ENCODE measurements around the gene ARMC12.
"Not testable (repeated sequence)": the region's sequence is repeated elsewhere in the genome, so short reads cannot be mapped to it uniquely, and the experiment has no call there.

Gene ARMC12, protein sequence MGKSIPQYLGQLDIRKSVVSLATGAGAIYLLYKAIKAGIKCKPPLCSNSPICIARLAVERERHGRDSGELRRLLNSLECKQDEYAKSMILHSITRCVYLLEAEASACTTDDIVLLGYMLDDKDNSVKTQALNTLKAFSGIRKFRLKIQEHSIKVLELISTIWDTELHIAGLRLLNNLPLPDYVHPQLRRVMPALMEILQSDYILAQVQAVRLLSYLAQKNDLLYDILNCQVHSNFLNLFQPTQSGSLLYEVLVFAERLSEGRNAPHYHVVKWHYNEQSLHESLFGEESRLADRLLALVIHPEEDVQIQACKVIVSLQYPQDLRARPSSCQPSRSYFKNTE

GRCh38 chr6:35736982-35737412, at the start of gene ARMC12:
Gene ARMC12 (plus strand): TSS chr6:35737032. CDS start chr6:35737109, 77 bp downstream.
- in situ Hi-C loops (cut with MboI; ENCODE audit: low pct_unique_long_range_greater_than_20kb, low sequenced_read_pairs): loop anchor here (25.0 kb wide), 1 partner anchor 425 kb away; no protein-coding TSS in a partner anchor
- DNase-seq: no peak

GRCh38 chr6:35687658-35688604, 48.9 kb upstream of the ARMC12 start:
- in situ Hi-C loops (cut with MboI; ENCODE audit: low pct_unique_long_range_greater_than_20kb, low sequenced_read_pairs): no loop called here
- peak; percentile 71 for DNase-seq

GRCh38 chr6:35688605-35689322, 48.1 kb upstream of the ARMC12 start, which contains the start of gene FKBP5:
Gene FKBP5 (minus strand): TSS chr6:35688915. CDS start chr6:35642824, 46,091 bp downstream.
- peak; percentile 91 for DNase-seq
- in situ Hi-C loops (cut with MboI; ENCODE audit: low pct_unique_long_range_greater_than_20kb, low sequenced_read_pairs): no loop called here

GRCh38 chr6:35690006-35690405, 46.8 kb upstream of the ARMC12 start:
- DNase-seq; in situ Hi-C loops (cut with MboI; ENCODE audit: low pct_unique_long_range_greater_than_20kb, low sequenced_read_pairs): not testable (repeated sequence)

DNA sequence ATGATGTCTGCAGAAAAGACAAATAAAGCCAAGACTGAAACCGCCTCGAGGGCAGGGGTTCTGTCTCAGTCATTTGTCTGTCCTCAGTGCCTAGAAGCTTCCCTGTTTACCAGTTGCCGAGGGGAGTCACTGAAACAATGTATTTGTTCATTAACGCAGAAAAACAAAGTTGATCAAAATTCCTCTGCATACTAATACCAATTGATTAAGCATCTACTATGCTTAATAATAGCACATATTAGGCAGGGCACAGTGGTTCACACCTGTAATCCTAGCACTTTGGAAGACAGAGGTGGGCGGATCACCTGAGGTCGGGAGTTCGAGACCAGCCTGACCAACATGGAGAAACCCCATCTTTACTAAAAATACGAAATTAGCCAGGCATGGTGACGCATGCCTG, 46.3 kb upstream of the ARMC12 start:
- in situ Hi-C loops (cut with MboI; ENCODE audit: low pct_unique_long_range_greater_than_20kb, low sequenced_read_pairs): no loop called here
- DNase-seq: no peak

GRCh38 chr6:35691027-35691824, 45.6 kb upstream of the ARMC12 start:
- peak; percentile 72 for DNase-seq
- in situ Hi-C loops (cut with MboI; ENCODE audit: low pct_unique_long_range_greater_than_20kb, low sequenced_read_pairs): no loop called here

- in situ Hi-C loops (cut with MboI; ENCODE audit: low pct_unique_long_range_greater_than_20kb, low sequenced_read_pairs): no loop called here
- no peak for DNase-seq
These were observed 42.4 kb upstream of the ARMC12 start for GRCh38 chr6:35694462-35694861.

- DNase-seq; in situ Hi-C loops (cut with MboI; ENCODE audit: low pct_unique_long_range_greater_than_20kb, low sequenced_read_pairs): not testable (repeated sequence)
These were observed 38.4 kb upstream of the ARMC12 start for GRCh38 chr6:35698430-35698829.

GRCh38 chr6:35698858-35699257, 38.0 kb upstream of the ARMC12 start:
- no peak for DNase-seq
- in situ Hi-C loops (cut with MboI; ENCODE audit: low pct_unique_long_range_greater_than_20kb, low sequenced_read_pairs): no loop called here

DNA sequence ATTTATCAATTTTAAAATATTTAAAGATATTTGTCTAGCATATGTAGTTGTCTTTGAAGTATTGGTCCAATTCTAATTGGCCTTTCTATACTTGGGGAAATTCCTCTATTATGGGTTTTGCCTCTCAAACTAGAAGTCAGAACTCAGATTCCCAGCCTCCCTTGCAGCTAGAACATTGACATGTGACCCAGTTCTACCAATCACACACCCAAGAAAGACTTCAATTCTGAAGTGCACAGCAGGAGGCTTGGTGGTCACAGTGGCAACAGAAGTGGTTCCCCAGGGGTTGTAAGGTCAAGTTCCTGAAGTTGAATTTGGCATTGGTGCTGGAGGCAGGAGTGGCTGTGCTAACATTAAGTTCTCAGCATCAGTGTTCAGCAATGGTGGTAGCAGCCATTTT, 33.3 kb upstream of the ARMC12 start:
- in situ Hi-C loops (cut with MboI; ENCODE audit: low pct_unique_long_range_greater_than_20kb, low sequenced_read_pairs): no loop called here
- no peak for DNase-seq

GRCh38 chr6:35706468-35706867, 30.4 kb upstream of the ARMC12 start:
- peak; percentile 64 for DNase-seq
- in situ Hi-C loops (cut with MboI; ENCODE audit: low pct_unique_long_range_greater_than_20kb, low sequenced_read_pairs): no loop called here

DNA sequence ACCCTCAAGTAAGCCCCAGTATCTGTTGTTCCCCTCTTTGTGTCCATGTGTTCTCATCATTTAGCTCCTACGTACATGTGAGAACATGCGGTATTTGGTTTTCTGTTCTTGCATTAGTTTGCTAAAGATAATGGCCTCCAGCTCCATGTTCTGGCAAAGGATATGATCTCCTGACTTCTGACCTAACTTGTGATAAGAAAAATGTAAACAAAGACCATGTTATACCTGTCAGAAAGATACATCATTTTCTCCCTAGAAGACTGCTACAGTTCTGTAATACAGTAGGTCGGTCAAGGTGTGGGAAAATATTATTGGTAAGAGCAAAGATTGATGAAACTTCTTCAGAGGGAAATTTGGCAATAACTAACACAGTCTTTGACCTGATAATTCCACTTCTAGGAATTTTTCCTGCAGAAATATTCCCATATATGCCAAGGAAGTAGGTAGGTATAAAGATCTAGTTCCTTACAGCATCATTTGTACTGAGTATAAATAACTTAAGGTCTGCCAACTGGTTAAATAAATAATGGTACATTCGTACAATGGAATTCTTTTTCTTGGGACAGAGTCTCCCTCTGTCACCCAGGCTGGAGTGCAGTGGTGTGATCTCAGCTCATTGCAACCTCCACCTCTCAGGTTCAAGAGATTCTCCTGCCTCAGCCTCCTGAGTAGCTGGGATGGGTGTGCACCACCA, 29.0 kb upstream of the ARMC12 start:
- no peak for DNase-seq
- in situ Hi-C loops (cut with MboI; ENCODE audit: low pct_unique_long_range_greater_than_20kb, low sequenced_read_pairs): no loop called here

DNA sequence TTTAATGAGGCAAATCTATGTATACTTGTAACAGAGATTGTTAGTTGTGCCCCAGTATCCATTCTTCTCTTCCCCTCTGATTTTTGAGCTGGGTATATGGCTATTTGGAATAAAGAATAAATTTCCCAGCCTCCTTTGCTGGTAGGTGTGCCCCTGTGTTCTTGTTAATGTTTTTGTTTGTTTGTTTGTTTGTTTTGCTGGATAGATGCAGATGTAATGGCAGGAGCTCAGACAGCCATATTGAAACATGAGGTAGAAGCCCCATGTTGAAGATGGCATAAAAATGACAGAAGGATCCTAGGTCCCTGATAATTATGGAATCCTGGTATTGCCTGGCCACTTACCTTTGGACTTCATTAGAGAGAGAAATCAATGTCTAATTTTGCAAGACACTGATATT, 28.2 kb upstream of the ARMC12 start:
- in situ Hi-C loops (cut with MboI; ENCODE audit: low pct_unique_long_range_greater_than_20kb, low sequenced_read_pairs): no loop called here
- DNase-seq: no peak

- DNase-seq: no peak
These were observed 26.5 kb upstream of the ARMC12 start for GRCh38 chr6:35710241-35710847.

DNA sequence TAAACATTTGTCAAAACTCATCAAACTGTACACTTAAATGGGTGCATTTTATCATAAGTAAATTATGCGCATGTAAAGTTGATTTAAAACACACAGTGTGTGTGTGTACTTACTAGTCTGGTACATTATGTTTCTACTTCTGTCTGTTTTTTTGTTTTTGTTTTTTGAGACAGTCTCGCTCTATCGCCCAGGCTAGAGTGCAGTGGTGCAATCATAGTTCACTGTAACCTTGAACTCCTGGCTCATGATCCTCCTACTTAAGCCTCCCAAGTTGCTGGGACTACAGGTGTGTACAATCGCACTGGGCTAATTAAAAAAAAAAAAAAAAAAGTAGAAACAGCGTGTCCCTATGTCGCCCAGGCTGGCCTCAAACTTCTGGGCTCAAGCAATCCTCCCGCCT, 25.1 kb upstream of the ARMC12 start:
- DNase-seq: no peak
- in situ Hi-C loops (cut with MboI; ENCODE audit: low pct_unique_long_range_greater_than_20kb, low sequenced_read_pairs): no loop called here

More at GRCh38 chr6:35710241-35710847, 26.5 kb upstream of the ARMC12 start:
- in situ Hi-C loops (cut with MboI; ENCODE audit: low pct_unique_long_range_greater_than_20kb, low sequenced_read_pairs): no loop called here

- DNase-seq: no peak
- in situ Hi-C loops (cut with MboI; ENCODE audit: low pct_unique_long_range_greater_than_20kb, low sequenced_read_pairs): no loop called here
These were observed 23.6 kb upstream of the ARMC12 start for GRCh38 chr6:35713006-35713767.

GRCh38 chr6:35716798-35717197, 20.0 kb upstream of the ARMC12 start:
- no peak for DNase-seq
- in situ Hi-C loops (cut with MboI; ENCODE audit: low pct_unique_long_range_greater_than_20kb, low sequenced_read_pairs): no loop called here
